GM23338 (cell line): ENCODE measurements around the gene FARS2. TPM values are rescaled to one million over a fixed set of nuclear protein-coding genes. Genes with fewer than 3 reads are reported as not detected.

Experiments
- ATAC-seq: fragments of 200-7000 bp; cut with Tn5 transposase; 3 replicates; pipeline ENCODE4 v1.9.1; 2020
- DNase-seq: peaks from one replicate; pipeline ENCODE4 v3.0.0-alpha.2; 2015; ENCODE audit warnings: low spot score
- H2AFZ ChIP-seq: fragments of 200-600 bp; sonication (generic); 2 replicates; pipeline ENCODE4 v1.8.0; 2016; ENCODE audit warnings: antibody characterized with exemption, mild to moderate bottlenecking, moderate library complexity
- H3F3A ChIP-seq: fragments of 200-600 bp; sonication (generic); replicated peaks from 2 replicates; pipeline ENCODE4 v1.8.0; 2017; ENCODE audit warnings: antibody characterized with exemption, mixed run types, low read depth
- H3K27ac ChIP-seq: fragments of 200-600 bp; sonication (generic); 2 replicates; pipeline ENCODE4 v1.6.1; 2016; ENCODE audit warnings: low read depth
- H3K27me3 ChIP-seq: fragments of 200-600 bp; sonication (generic); 2 replicates; pipeline ENCODE4 v1.8.0; 2016; ENCODE audit warnings: mild to moderate bottlenecking, mixed run types, moderate library complexity; ENCODE audit not compliant: insufficient read depth
- H3K36me3 ChIP-seq: fragments of 200-600 bp; sonication (generic); 2 replicates; pipeline ENCODE4 v1.8.0; 2016; ENCODE audit warnings: mild to moderate bottlenecking; ENCODE audit not compliant: insufficient read depth
- H3K4me1 ChIP-seq: fragments of 200-600 bp; sonication (generic); 2 replicates; pipeline ENCODE4 v1.8.0; 2016; ENCODE audit warnings: mild to moderate bottlenecking, moderate library complexity; ENCODE audit not compliant: insufficient read depth
- H3K4me2 ChIP-seq: fragments of 200-600 bp; sonication (generic); 2 replicates; pipeline ENCODE4 v1.7.1; 2017; ENCODE audit warnings: mixed run types
- H3K4me3 ChIP-seq: fragments of 200-600 bp; sonication (generic); 2 replicates; pipeline ENCODE4 v1.6.1; 2016; ENCODE audit warnings: mixed run types
- H3K79me2 ChIP-seq: fragments of 200-600 bp; sonication (generic); replicated peaks from 2 replicates; pipeline ENCODE4 v1.8.0; 2017; ENCODE audit warnings: mild to moderate bottlenecking; ENCODE audit not compliant: insufficient read depth
- H3K9me2 ChIP-seq: fragments of 200-600 bp; sonication (generic); 2 replicates; pipeline ENCODE4 v1.8.0; 2017; ENCODE audit not compliant: insufficient read depth
- H4K20me1 ChIP-seq: fragments of 200-600 bp; sonication (generic); replicated peaks from 2 replicates; pipeline ENCODE4 v1.8.0; 2017; ENCODE audit warnings: mild to moderate bottlenecking; ENCODE audit not compliant: insufficient read depth
- H3K27ac Mint-ChIP-seq: 2 replicates; pipeline ENCODE4 v1.8.0; 2020; ENCODE audit warnings: inconsistent platforms, mild to moderate bottlenecking, moderate library complexity, mixed read lengths
- H3K27me3 Mint-ChIP-seq: 3 replicates; pipeline ENCODE4 v1.8.0; 2022; ENCODE audit warnings: low read depth, mild to moderate bottlenecking, moderate library complexity, mixed read lengths, inconsistent platforms; ENCODE audit not compliant: insufficient read depth, poor library complexity
- H3K36me3 Mint-ChIP-seq: 3 replicates; pipeline ENCODE4 v1.8.0; 2021; ENCODE audit warnings: low read depth, mild to moderate bottlenecking, inconsistent platforms, moderate library complexity, mixed read lengths
- H3K4me1 Mint-ChIP-seq: 3 replicates; pipeline ENCODE4 v1.8.0; 2020; ENCODE audit warnings: mild to moderate bottlenecking, inconsistent platforms, mixed read lengths
- H3K4me3 Mint-ChIP-seq: 3 replicates; pipeline ENCODE4 v1.8.0; 2021; ENCODE audit warnings: moderate library complexity, mild to moderate bottlenecking, inconsistent platforms, mixed read lengths
- H3K9me3 Mint-ChIP-seq: 3 replicates; pipeline ENCODE4 v1.8.0; 2020; ENCODE audit warnings: moderate library complexity, mild to moderate bottlenecking, inconsistent platforms, mixed read lengths
- CTCF ChIP-seq, 2 experiments: fragments of 200-600 bp in 1 of 2; sonication (generic) in 1 of 2; conservative IDR thresholded peaks; 2 replicates each; pipeline versions ENCODE4 v1.5.1 to v1.6.1; 2016 to 2017; ENCODE audit warnings: antibody characterized with exemption in 2 of 2, low read depth in 2 of 2, mild to moderate bottlenecking in 2 of 2, moderate library complexity in 1 of 2
- ETS1 ChIP-seq: IDR thresholded peaks from 2 replicates; pipeline ENCODE4 v1.6.1; 2016; ENCODE audit warnings: antibody characterized with exemption
- EZH2 ChIP-seq: fragments of 200-600 bp; sonication (generic); IDR thresholded peaks from one replicate; pipeline ENCODE4 v1.8.0; 2017; ENCODE audit warnings: antibody characterized with exemption, mild to moderate bottlenecking, low read depth; ENCODE audit not compliant: unreplicated experiment
- EZH2phosphoT487 ChIP-seq: fragments of 200-600 bp; sonication (generic); IDR thresholded peaks from one replicate; pipeline ENCODE4 v1.8.1; 2018; ENCODE audit warnings: antibody characterized with exemption; ENCODE audit not compliant: unreplicated experiment
- JUNB ChIP-seq: IDR thresholded peaks from one replicate; pipeline ENCODE4 v1.6.1; 2016; ENCODE audit warnings: antibody characterized with exemption; ENCODE audit not compliant: unreplicated experiment
- NANOG ChIP-seq: IDR thresholded peaks from 2 replicates; pipeline ENCODE4 v1.6.1; 2016; ENCODE audit warnings: antibody characterized with exemption, borderline replicate concordance
- POLR2AphosphoS5 ChIP-seq: IDR thresholded peaks from 2 replicates; pipeline ENCODE4 v1.6.1; 2016; ENCODE audit warnings: antibody characterized with exemption, low read depth
- REST ChIP-seq: IDR thresholded peaks from one replicate; pipeline ENCODE4 v1.6.1; 2018; ENCODE audit warnings: antibody characterized with exemption; ENCODE audit not compliant: unreplicated experiment
- STAT1 ChIP-seq: IDR thresholded peaks from one replicate; pipeline ENCODE4 v1.6.1; 2016; ENCODE audit warnings: antibody characterized with exemption; ENCODE audit not compliant: unreplicated experiment
- ZNF114 ChIP-seq: fragments of 250-450 bp; sonication (Bioruptor Pico); IDR thresholded peaks from 2 replicates; pipeline ENCODE4 v1.5.0; 2020; ENCODE audit warnings: mild to moderate bottlenecking, moderate library complexity
- ZNF462 ChIP-seq: fragments of 250-450 bp; sonication (Bioruptor Pico); IDR thresholded peaks from 2 replicates; pipeline ENCODE4 v1.5.0; 2020; ENCODE audit warnings: mild to moderate bottlenecking, moderate library complexity
- polyA plus RNA-seq: library from polyadenylated mRNA; unstranded; fragments of >200 nt; fragmentation: Nextera tagmentation; extraction: Ambion mirVana; gene quantifications from 2 replicates; pipeline ENCODE4 v1.2.1, GENCODE V29; 2016
- total RNA-seq: library from RNA; depleted of rRNA; stranded (reverse); fragments of >200 nt; shearing (Covaris generic); gene quantifications from 2 replicates; pipeline ENCODE4 v1.2.3, GENCODE V29; 2014

FARS2 gene
- total and polyA plus RNA-seq, 2 experiments from 2014 or later, result 7.6 to 19.0 TPM

- H3K4me1 ChIP-seq, result no peaks in the 10 kb centered on the region
- no peak for DNase-seq
- no peaks in the 10 kb centered on the region for H3K27me3 ChIP-seq
- TF ChIP-seq CTCF (conservative IDR thresholded peaks at IDR 0.05; ENCODE audit: low read depth in 2 of 2) (no peak), POLR2AphosphoS5 (no peak), NANOG (no peak), REST (no peak), EZH2 (no peak), EZH2phosphoT487 (no peak), ZNF462 (CRISPR knock-in tag) (no peak), STAT1 (no peak), JUNB (no peak), ETS1 (no peak), ZNF114 (no peak)
- H3K9me2 ChIP-seq, result peaks cover 11% of the 10 kb centered on the region; the same call in 1 of the 2 replicates
- no peaks in the 10 kb centered on the region for H3F3A ChIP-seq
- H3K4me3 Mint-ChIP-seq, result no peak overlapping the region
- no peak for ATAC-seq
- no peaks in the 10 kb centered on the region for H4K20me1 ChIP-seq
- H3K36me3 ChIP-seq, result no peaks in the 10 kb centered on the region
- no peaks in the 10 kb centered on the region for H3K27me3 Mint-ChIP-seq
- peaks cover 33% of the 10 kb centered on the region for H3K36me3 Mint-ChIP-seq
- no peak overlapping the region for H3K4me3 ChIP-seq
- no peak overlapping the region for H2AFZ ChIP-seq
- no peak overlapping the region for H3K27ac Mint-ChIP-seq
- H3K27ac ChIP-seq, result no peak overlapping the region
- no peak overlapping the region for H3K4me2 ChIP-seq
- H3K9me3 Mint-ChIP-seq, result peaks cover 22% of the 10 kb centered on the region
- H3K4me1 Mint-ChIP-seq, result peaks cover 5% of the 10 kb centered on the region
- H3K79me2 ChIP-seq, result no peaks in the 10 kb centered on the region
These were observed 286.2 kb downstream of the FARS2 start for GRCh38 chr6:5547556-5547955.
